ENCODE measurements around the gene THSD4.

THSD4 gene

GRCh38 chr15:71588746-71589145 lies 473.5 kb downstream of the THSD4 start:
- no peak for DNase-seq (ENCODE audit: low read depth)

- no peak for DNase-seq (ENCODE audit: low read depth)
Observed at GRCh38 chr15:71591057-71591456, 475.8 kb downstream of the THSD4 start.

GRCh38 chr15:71592203-71592602 lies 476.9 kb downstream of the THSD4 start:
- DNase-seq (ENCODE audit: low read depth), result no peak

GRCh38 chr15:71595846-71596553 lies 480.7 kb downstream of the THSD4 start:
- no peak for DNase-seq (ENCODE audit: low read depth)

GRCh38 chr15:71596672-71597071 lies 481.4 kb downstream of the THSD4 start:
- no peak for DNase-seq (ENCODE audit: low read depth)

- DNase-seq (ENCODE audit: low read depth), result no peak
Observed at GRCh38 chr15:71597126-71597525, 481.9 kb downstream of the THSD4 start.

- no peak for DNase-seq (ENCODE audit: low read depth)
Observed at GRCh38 chr15:71597637-71598036, 482.4 kb downstream of the THSD4 start.

- DNase-seq (ENCODE audit: low read depth), result no peak
Observed at GRCh38 chr15:71598741-71599140, 483.5 kb downstream of the THSD4 start.

GRCh38 chr15:71599418-71600151 lies 484.3 kb downstream of the THSD4 start:
- no peak for DNase-seq (ENCODE audit: low read depth)

GRCh38 chr15:71600237-71600636 lies 485.0 kb downstream of the THSD4 start:
- no peak for DNase-seq (ENCODE audit: low read depth)

GRCh38 chr15:71601038-71601834 lies 486.0 kb downstream of the THSD4 start:
- DNase-seq (ENCODE audit: low read depth), result no peak

- no peak for DNase-seq (ENCODE audit: low read depth)
Observed at GRCh38 chr15:71603379-71603778, 488.1 kb downstream of the THSD4 start.

- no peak for DNase-seq (ENCODE audit: low read depth)
Observed at GRCh38 chr15:71607383-71607782, 492.1 kb downstream of the THSD4 start.

GRCh38 chr15:71610728-71611552 lies 495.7 kb downstream of the THSD4 start:
- DNase-seq (ENCODE audit: low read depth), result no peak

GRCh38 chr15:71611553-71612396 lies 496.5 kb downstream of the THSD4 start:
- DNase-seq (ENCODE audit: low read depth), result no peak

- DNase-seq (ENCODE audit: low read depth), result no peak
Observed at GRCh38 chr15:71612397-71612722, 497.1 kb downstream of the THSD4 start.

GRCh38 chr15:71612869-71613268 lies 497.6 kb downstream of the THSD4 start:
- no peak for DNase-seq (ENCODE audit: low read depth)

- no peak for DNase-seq (ENCODE audit: low read depth)
Observed at GRCh38 chr15:71623111-71623510, 507.8 kb downstream of the THSD4 start.

GRCh38 chr15:71626596-71627088 lies 511.4 kb downstream of the THSD4 start:
- DNase-seq (ENCODE audit: low read depth), result no peak

GRCh38 chr15:71627188-71627587 lies 511.9 kb downstream of the THSD4 start:
- no peak for DNase-seq (ENCODE audit: low read depth)

GRCh38 chr15:71627604-71628003 lies 512.3 kb downstream of the THSD4 start:
- DNase-seq (ENCODE audit: low read depth), result no peak
